IMR-90 (cell line): ENCODE data around the gene SHROOM3. TPM values are rescaled to one million over a fixed set of nuclear protein-coding genes. Genes with fewer than 3 reads are reported as not detected.

Experiments
- ATAC-seq: fragments of 200-7000 bp; cut with Tn5 transposase; 2 replicates; pipeline ENCODE4 v1.9.1; 2020; ENCODE audit warnings: low read depth, mild to moderate bottlenecking, moderate library complexity
- BruUV-seq: library from RNA; stranded (reverse); fragments of 400-500 nt; replicated peaks from 2 replicates; lab custom pipeline; 2021; lab: Mats Ljungman, UMichigan
- CTCF ChIA-PET: fragments of 300-600 bp; formaldehyde crosslinking; extraction: SDS; loops from one replicate; lab custom pipeline; 2021; ENCODE audit warnings: antibody characterized with exemption; lab: Yijun Ruan, JAX
- POLR2A ChIA-PET: fragments of 300-600 bp; sonication (Branson Sonifier 250); formaldehyde crosslinking; loops from one replicate; lab custom pipeline; 2022; ENCODE audit warnings: antibody characterized with exemption; ENCODE audit not compliant: unreplicated experiment; lab: Charles Lee
- DNase-seq: peaks from one replicate; pipeline ENCODE4 v3.0.0; 2013
- H2AFZ ChIP-seq: replicated peaks from 2 replicates; pipeline ENCODE3; 2013; ENCODE audit warnings: low read length, mild to moderate bottlenecking; ENCODE audit not compliant: poor library complexity
- H2AK5ac ChIP-seq: 2 replicates; pipeline ENCODE4 v1.6.1; 2013; ENCODE audit warnings: low read depth, low read length, inconsistent platforms
- H2AK9ac ChIP-seq: replicated peaks from 2 replicates; pipeline ENCODE3; 2013; ENCODE audit warnings: mild to moderate bottlenecking, low read depth, low read length, moderate library complexity; ENCODE audit not compliant: poor library complexity
- H2BK120ac ChIP-seq: 2 replicates; pipeline ENCODE4 v1.6.1; 2013; ENCODE audit warnings: low read depth, low read length, inconsistent platforms
- H2BK15ac ChIP-seq: 3 replicates; pipeline ENCODE4 v1.6.1; 2013; ENCODE audit warnings: low read depth, low read length, inconsistent platforms
- H2BK20ac ChIP-seq: 2 replicates; pipeline ENCODE4 v1.6.1; 2013; ENCODE audit warnings: low read depth, mild to moderate bottlenecking, inconsistent platforms, low read length, moderate library complexity
- H2BK5ac ChIP-seq: 2 replicates; pipeline ENCODE4 v1.6.1; 2013; ENCODE audit warnings: mild to moderate bottlenecking, low read depth, low read length, inconsistent platforms; ENCODE audit not compliant: poor library complexity, severe bottlenecking
- H3K14ac ChIP-seq: replicated peaks from 2 replicates; pipeline ENCODE4 v1.6.1; 2013; ENCODE audit warnings: low read depth, low read length, inconsistent platforms
- H3K18ac ChIP-seq: 2 replicates; pipeline ENCODE4 v1.6.1; 2013; ENCODE audit warnings: low read depth, low read length, control low read depth
- H3K23ac ChIP-seq: 2 replicates; pipeline ENCODE4 v1.6.1; 2013; ENCODE audit warnings: low read depth, low read length, inconsistent platforms
- H3K27ac ChIP-seq: 2 replicates; pipeline ENCODE4 v1.5.1; 2013; ENCODE audit warnings: mild to moderate bottlenecking, control low read depth, low read length; ENCODE audit not compliant: insufficient read depth
- H3K27me3 ChIP-seq: 2 replicates; pipeline ENCODE4 v1.6.1; 2013; ENCODE audit warnings: low read length; ENCODE audit not compliant: control insufficient read depth, insufficient read depth
- H3K36me3 ChIP-seq: 2 replicates; pipeline ENCODE4 v1.6.1; 2013; ENCODE audit warnings: low read length, mixed read lengths; ENCODE audit not compliant: control insufficient read depth, insufficient read depth
- H3K4ac ChIP-seq: 2 replicates; pipeline ENCODE4 v1.6.1; 2013; ENCODE audit warnings: low read depth, low read length, inconsistent platforms
- H3K4me1 ChIP-seq: 2 replicates; pipeline ENCODE4 v1.6.1; 2013; ENCODE audit warnings: low read length, mixed read lengths; ENCODE audit not compliant: control insufficient read depth, insufficient read depth
- H3K4me2 ChIP-seq: 2 replicates; pipeline ENCODE4 v1.6.1; 2013; ENCODE audit warnings: low read depth, mild to moderate bottlenecking, control low read depth, low read length, moderate library complexity
- H3K4me3 ChIP-seq: 2 replicates; pipeline ENCODE4 v1.5.1; 2013; ENCODE audit warnings: low read depth, mild to moderate bottlenecking, control low read depth, low read length, moderate library complexity; ENCODE audit not compliant: insufficient read depth
- H3K56ac ChIP-seq: 2 replicates; pipeline ENCODE4 v1.6.1; 2013; ENCODE audit warnings: low read length, inconsistent platforms; ENCODE audit not compliant: insufficient read depth; ENCODE audit errors: extremely low read depth
- H3K79me1 ChIP-seq, 2 experiments: 2 replicates each; pipeline ENCODE4 v1.6.1; 2013; ENCODE audit warnings: low read length in 2 of 2, inconsistent platforms in 1 of 2, low read depth in 1 of 2
- H3K9ac ChIP-seq: 2 replicates; pipeline ENCODE4 v1.6.1; 2013; ENCODE audit warnings: low read depth, low read length, control low read depth
- H3K9me1 ChIP-seq: 2 replicates; pipeline ENCODE4 v1.6.1; 2013; ENCODE audit warnings: low read length, inconsistent platforms; ENCODE audit not compliant: insufficient read depth
- H3K9me3 ChIP-seq: 2 replicates; pipeline ENCODE4 v1.6.1; 2013; ENCODE audit warnings: low read length; ENCODE audit not compliant: control insufficient read depth, insufficient read depth
- H4K20me1 ChIP-seq: 2 replicates; pipeline ENCODE4 v1.6.1; 2013; ENCODE audit warnings: low read length, inconsistent platforms; ENCODE audit not compliant: insufficient read depth
- H4K5ac ChIP-seq: 2 replicates; pipeline ENCODE4 v1.6.1; 2013; ENCODE audit warnings: mild to moderate bottlenecking, low read depth, low read length, control low read depth
- H4K8ac ChIP-seq, 2 experiments: 2 replicates each; pipeline ENCODE4 v1.6.1; 2013; ENCODE audit warnings: low read depth in 2 of 2, low read length in 2 of 2, control low read depth in 1 of 2, inconsistent platforms in 1 of 2
- H4K91ac ChIP-seq: 2 replicates; pipeline ENCODE4 v1.6.1; 2013; ENCODE audit warnings: low read depth, low read length, inconsistent platforms; ENCODE audit not compliant: insufficient read depth
- MAZ ChIP-seq: IDR thresholded peaks from 2 replicates; pipeline ENCODE4 v1.6.1; 2012; ENCODE audit warnings: low read depth, mild to moderate bottlenecking, low read length, improper control_type of control experiment, moderate library complexity, borderline replicate concordance
- MXI1 ChIP-seq: IDR thresholded peaks from 2 replicates; pipeline ENCODE4 v1.6.1; 2012; ENCODE audit warnings: low read depth, mild to moderate bottlenecking, low read length, moderate library complexity, borderline replicate concordance
- RFX5 ChIP-seq: IDR thresholded peaks from 2 replicates; pipeline ENCODE4 v1.8.0; 2012; ENCODE audit warnings: low read depth, mild to moderate bottlenecking, low read length, moderate library complexity
- SMC3 ChIP-seq: fragments of 150-350 bp; IDR thresholded peaks from 2 replicates; pipeline ENCODE4 v1.6.1; 2016; ENCODE audit warnings: low read depth, mild to moderate bottlenecking, antibody characterized with exemption, low read length, moderate library complexity
- WGBS, 2 experiments: methylation state at CpG; one replicate each; pipeline versions ENCODE4 v1.1.5 to v1.1.7; 2013; ENCODE audit warnings: missing lambda C conversion rate in 2 of 2; ENCODE audit not compliant: insufficient read length in 1 of 2; ENCODE audit errors: extremely low coverage in 2 of 2; 5-methylcytosine and 5-hydroxymethylcytosine counted together
- dilution Hi-C: fragments of 300-500 bp; cut with HindIII; formaldehyde crosslinking; loops from one replicate; pipeline ENCODE4 v1.14.3; 2018; ENCODE audit warnings: low sequenced_read_pairs; ENCODE audit not compliant: unreplicated experiment
- in situ Hi-C: fragments of 300-500 bp; cut with MboI; formaldehyde crosslinking; loops from 3 replicates; pipeline ENCODE4 v1.14.3; 2019; ENCODE audit warnings: low sequenced_read_pairs, inconsistent platforms, mixed read lengths
- intact Hi-C: fragments of 100-400 bp; cut with micrococcal nuclease; formaldehyde crosslinking; loops from 2 replicates; pipeline ENCODE4 v1.10.0; 2022
- polyA plus RNA-seq, 3 experiments: library from polyadenylated mRNA; depleted of rRNA; stranded (reverse); fragments of >200 nt; gene quantifications; 2 replicates each; pipeline ENCODE4 v1.2.3, GENCODE V29; 2012; ENCODE audit warnings: low replicate concordance in 1 of 3
- total RNA-seq: library from RNA; depleted of rRNA; stranded (reverse); fragments of >200 nt; gene quantifications from 2 replicates; pipeline ENCODE4 v1.2.3, GENCODE V29; 2012

SHROOM3 gene
- total and polyA plus RNA-seq, 2 of the 4 experiments (the other 2 are of a cell fraction), result 10.8 to 19.5 TPM

DNA sequence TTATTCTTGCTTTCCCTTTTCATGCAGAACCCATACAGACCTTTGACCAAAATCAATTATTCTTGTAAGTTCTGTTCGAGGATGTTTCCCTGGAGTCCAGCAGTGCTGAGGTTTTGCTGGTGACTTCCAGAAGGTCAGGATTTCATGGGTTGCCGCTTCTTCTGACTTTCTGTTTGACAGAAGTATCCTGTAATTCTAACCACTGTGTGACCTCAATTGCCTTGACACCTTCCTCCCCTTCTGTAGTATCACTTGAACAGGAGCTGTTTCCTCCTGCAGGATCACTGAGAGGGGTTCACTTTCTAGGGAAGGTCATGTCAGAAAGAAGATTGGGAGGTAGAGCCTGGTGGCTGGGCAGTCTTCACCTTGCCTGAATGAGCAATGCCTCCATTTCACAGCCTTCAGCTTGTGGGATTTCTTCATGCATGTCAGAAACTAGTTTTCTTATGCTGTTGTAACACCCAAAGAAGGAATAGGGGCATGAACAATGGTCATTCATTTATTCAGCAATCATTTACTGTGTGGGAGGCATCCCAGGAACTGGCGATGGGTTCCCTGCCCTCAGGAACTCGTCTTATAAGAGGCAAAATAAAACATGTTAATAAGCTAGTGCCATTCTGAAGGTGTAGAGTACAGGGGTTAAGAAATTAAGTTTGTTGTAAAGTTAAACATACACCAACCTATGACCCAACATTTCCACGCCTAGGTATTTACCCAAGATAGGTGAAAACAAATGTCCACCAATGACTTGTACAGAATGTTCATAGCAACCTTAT, 257.0 kb downstream of the SHROOM3 start:
- dilution Hi-C loops, result no loop called here
- H3K23ac ChIP-seq, result peak overlapping the region; percentile 40
- POLR2A ChIA-PET, result interaction anchor here (0.6 kb wide), 1 partner anchor 10 kb away, joined by 3 read pairs; no protein-coding TSS in a partner anchor

More for the DNA sequence above, 257.0 kb downstream of the SHROOM3 start:
- CTCF ChIA-PET, result no interaction called here
- no CpG with 5 or more reads among the region's 5 CpGs for WGBS, 2 experiments
- intact Hi-C loops (loop anchor here (5.0 kb wide), 2 partner anchors 45 to 255 kb away; partner anchors contain the start of gene SEPTIN11), in situ Hi-C loops (no loop called here)
- H2AK5ac ChIP-seq, result peak overlapping the region; percentile 83; the same call in 1 of the 2 replicates
- peak overlapping the region in 1 of 2 experiments; percentile 81; a peak in 3 of 4 replicates for H4K8ac ChIP-seq
- H3K56ac ChIP-seq, result peak overlapping the region; percentile 48; the same call in 1 of the 2 replicates
- H2BK120ac ChIP-seq, result peak overlapping the region; percentile 86
- H3K9ac ChIP-seq, result peak overlapping the region; percentile 64
- H3K36me3 ChIP-seq, result no peaks in the 10 kb centered on the region
- peaks cover 18% of the 10 kb centered on the region for H3K9me1 ChIP-seq
- peak overlapping the region; percentile 52 for H4K5ac ChIP-seq
- peak overlapping the region; percentile 94 for H2BK5ac ChIP-seq
- peaks cover 27 to 60% of the 10 kb centered on the region in 2 experiments; a peak in 3 of 4 replicates for H3K79me1 ChIP-seq
- no peaks in the 10 kb centered on the region for H3K27me3 ChIP-seq
- ATAC-seq, result no peak
- H2AK9ac ChIP-seq, result no peak overlapping the region
- H3K9me3 ChIP-seq, result no peaks in the 10 kb centered on the region
- peak overlapping the region; percentile 80 for H3K18ac ChIP-seq
- peak overlapping the region; percentile 67; the same call in 1 of the 2 replicates for H3K27ac ChIP-seq
- no TSS peak for BruUV-seq
- TF ChIP-seq SMC3 (no peak), MAZ (no peak), MXI1 (no peak), RFX5 (no peak)
- peak overlapping the region; percentile 82 for H3K14ac ChIP-seq
- peak overlapping the region; percentile 75 for H3K4ac ChIP-seq
- no peak overlapping the region for H2AFZ ChIP-seq
- no peaks in the 10 kb centered on the region; the same call in 1 of the 2 replicates for H4K20me1 ChIP-seq
- H3K4me3 ChIP-seq, result no peak overlapping the region
- H2BK15ac ChIP-seq, result peak overlapping the region; percentile 38; the same call in 1 of the 3 replicates
- H4K91ac ChIP-seq, result peak overlapping the region; percentile 70
- peak overlapping the region; percentile 87 for H3K4me2 ChIP-seq
- DNase-seq, result no peak
- H3K4me1 ChIP-seq, result peaks cover 23% of the 10 kb centered on the region
- peak overlapping the region; percentile 82; the same call in 1 of the 2 replicates for H2BK20ac ChIP-seq
